Endothelial cell of umbilical vein (primary cell): ENCODE data around the gene PRKG1. TPM values are rescaled to one million over a fixed set of nuclear protein-coding genes. Genes with fewer than 3 reads are reported as not detected.

Experiments
- BruUV-seq: library from RNA; stranded (reverse); fragments of 400-500 nt; replicated peaks from 2 replicates; lab custom pipeline; 2021; lab: Mats Ljungman, UMichigan
- CTCF ChIA-PET: fragments of 300-600, 350-600 bp; sonication (Branson Sonifier 250); formaldehyde crosslinking; loops from one replicate; lab custom pipeline; 2021; ENCODE audit warnings: antibody characterized with exemption, inconsistent platforms; lab: Charles Lee
- POLR2A ChIA-PET: fragments of 300-600, 350-600 bp; sonication (Branson Sonifier 250); formaldehyde crosslinking; loops from one replicate; lab custom pipeline; 2021; ENCODE audit warnings: antibody characterized with exemption, inconsistent platforms; lab: Charles Lee
- DNase-seq: peaks from one replicate; pipeline ENCODE4 v3.0.0-alpha.2; 2011; ENCODE audit warnings: low read depth, low spot score
- FAIRE-seq: peaks from 2 replicates; lab custom pipeline; 2011; peaks lifted over from hg19 to GRCh38; lab: Jason Lieb, UNC
- H2AFZ ChIP-seq: 2 replicates; pipeline ENCODE4 v1.6.0; 2012; ENCODE audit warnings: low read depth, low read length, control low read depth, inconsistent platforms
- H3K27ac ChIP-seq: 2 replicates; pipeline ENCODE4 v1.5.1; 2011; ENCODE audit warnings: low read depth, mild to moderate bottlenecking, control low read depth, low read length, moderate library complexity; ENCODE audit not compliant: insufficient read depth
- H3K27me3 ChIP-seq, 2 experiments: 2 replicates each; pipeline versions ENCODE4 v1.6.0 to v1.6.1; 2011; ENCODE audit warnings: low read length in 2 of 2, mixed read lengths in 1 of 2; ENCODE audit not compliant: control insufficient read depth in 2 of 2, insufficient read depth in 2 of 2
- H3K36me3 ChIP-seq, 2 experiments: 2 replicates in 1 of 2; 3 replicates in 1 of 2; pipeline ENCODE4 v1.5.1; 2011; ENCODE audit warnings: low read length in 2 of 2, mild to moderate bottlenecking in 1 of 2, moderate library complexity in 1 of 2; ENCODE audit not compliant: control insufficient read depth in 2 of 2, insufficient read depth in 2 of 2; ENCODE audit errors: extremely low read depth in 1 of 2
- H3K4me1 ChIP-seq: 3 replicates; pipeline ENCODE4 v1.5.1; 2011; ENCODE audit warnings: mild to moderate bottlenecking, low read length; ENCODE audit not compliant: control insufficient read depth, insufficient read depth; ENCODE audit errors: extremely low read depth
- H3K4me2 ChIP-seq: 2 replicates; pipeline ENCODE4 v1.6.1; 2011; ENCODE audit warnings: low read length, control low read depth, mixed read lengths; ENCODE audit not compliant: insufficient read depth
- H3K4me3 ChIP-seq, 3 experiments: fragments of 200-600 bp in 1 of 3; sonication (generic), shearing (Covaris generic) in 1 of 3; replicated peaks in 1 of 3; 2 replicates each; pipeline ENCODE4 v1.5.1; 2011 to 2016; ENCODE audit warnings: control low read depth in 3 of 3, low read length in 3 of 3, mild to moderate bottlenecking in 2 of 3, inconsistent platforms in 1 of 3, low read depth in 1 of 3, moderate library complexity in 1 of 3; ENCODE audit not compliant: insufficient read depth in 1 of 3
- H3K79me2 ChIP-seq: 2 replicates; pipeline ENCODE4 v1.6.0; 2012; ENCODE audit warnings: low read length, inconsistent platforms; ENCODE audit not compliant: control insufficient read depth, insufficient read depth
- H3K9ac ChIP-seq: replicated peaks from 2 replicates; pipeline ENCODE3; 2011; ENCODE audit warnings: low read length, control low read depth; ENCODE audit not compliant: insufficient read depth; ENCODE audit errors: extremely low read depth
- H3K9me1 ChIP-seq: replicated peaks from 3 replicates; pipeline ENCODE4 v1.6.0; 2011; ENCODE audit warnings: mild to moderate bottlenecking, low read length; ENCODE audit not compliant: control insufficient read depth, insufficient read depth; ENCODE audit errors: extremely low read depth
- H3K9me3 ChIP-seq: replicated peaks from 2 replicates; pipeline ENCODE4 v1.5.1; 2012; ENCODE audit warnings: low read length, inconsistent platforms; ENCODE audit not compliant: control insufficient read depth, insufficient read depth
- H4K20me1 ChIP-seq: replicated peaks from 2 replicates; pipeline ENCODE3; 2011; ENCODE audit warnings: mild to moderate bottlenecking, low read length; ENCODE audit not compliant: control insufficient read depth, insufficient read depth; ENCODE audit errors: extremely low read depth
- CTCF ChIP-seq, 2 donors: IDR thresholded peaks; 1 replicate in 1 of 2; 2 replicates in 1 of 2; pipeline ENCODE4 v1.5.1; 2011; ENCODE audit warnings: low read length in 2 of 2, mild to moderate bottlenecking in 2 of 2, moderate library complexity in 2 of 2, control low read depth in 1 of 2, inconsistent platforms in 1 of 2, low read depth in 1 of 2; ENCODE audit not compliant: insufficient read depth in 1 of 2; ENCODE audit errors: extremely low read depth in 1 of 2
- FOS ChIP-seq: IDR thresholded peaks from 2 replicates; pipeline ENCODE4 v1.6.1; 2011; ENCODE audit warnings: mild to moderate bottlenecking, low read length, moderate library complexity, borderline replicate concordance; ENCODE audit not compliant: insufficient read depth
- GATA2 ChIP-seq: IDR thresholded peaks from 2 replicates; pipeline ENCODE4 v1.7.0; 2011; ENCODE audit warnings: low read depth, mild to moderate bottlenecking, moderate library complexity, mixed read lengths, low read length; ENCODE audit not compliant: insufficient read length, insufficient read depth
- JUN ChIP-seq: IDR thresholded peaks from 2 replicates; pipeline ENCODE4 v1.6.1; 2011; ENCODE audit warnings: borderline replicate concordance, low read depth; ENCODE audit not compliant: insufficient read length, insufficient read depth
- POLR2AphosphoS5 ChIP-seq: IDR thresholded peaks from 2 replicates; pipeline ENCODE4 v1.6.1; 2012; ENCODE audit warnings: low read depth, mild to moderate bottlenecking, control low read depth, low read length, moderate library complexity; ENCODE audit not compliant: insufficient read depth
- dilution Hi-C: fragments of 300-500 bp; cut with MboI; formaldehyde crosslinking; loops from one replicate; pipeline ENCODE4 v1.15.0; 2019; ENCODE audit warnings: low sequenced_read_pairs; ENCODE audit not compliant: extremely low pct_ligation_motif_present
- intact Hi-C: fragments of 100-400 bp; cut with micrococcal nuclease; formaldehyde crosslinking; loops from one replicate; pipeline ENCODE4 v1.10.0; 2022
- polyA plus RNA-seq, 4 experiments: library from polyadenylated mRNA; depleted of rRNA in 3 of 4; stranded (reverse) in 3 of 4; unstranded in 1 of 4; fragments of >200 nt; gene quantifications; 2 replicates each; pipeline versions ENCODE4 v1.2.1 to v1.2.3, GENCODE V29; 2011 to 2012; ENCODE audit warnings: missing spikeins in 1 of 4
- total RNA-seq: library from RNA; stranded (reverse); gene quantifications from 2 replicates; pipeline ENCODE4 v1.2.3, GENCODE V29; 2021

Gene PRKG1
- total and polyA plus RNA-seq, 2 donors (not counting 3 experiments of a cell fraction or from before 2014, with no cell fraction given) = 0.01 to 0.18 TPM

GRCh38 chr10:51297438-51297837 lies 223.2 kb downstream of the PRKG1 start:
- H3K4me2 ChIP-seq = no peak overlapping the region
- H3K9me1 ChIP-seq = no peaks in the 10 kb centered on the region
- no peaks in the 10 kb centered on the region for H3K79me2 ChIP-seq
- peak; percentile 27 for TF ChIP-seq JUN
- TF ChIP-seq CTCF (IDR thresholded peaks at IDR 0.05; ENCODE audit: extremely low read depth in 1 of 2, insufficient read depth in 1 of 2, low read depth in 1 of 2, low read length in 2 of 2) = no peak
- TF ChIP-seq POLR2AphosphoS5 = no peak
- TF ChIP-seq GATA2 = no peak
- no peak for TF ChIP-seq FOS
- DNase-seq (peak; percentile 7), FAIRE-seq (no peak)
- H3K4me1 ChIP-seq = no peaks in the 10 kb centered on the region
- no peaks in the 10 kb centered on the region for H4K20me1 ChIP-seq
- ChIA-PET CTCF (interaction anchor here (1.0 kb wide), 1 partner anchor 14 kb away, joined by 3 read pairs; no protein-coding TSS in a partner anchor), POLR2A (no interaction called here)
- intact Hi-C loops (no loop called here), dilution Hi-C loops (no loop called here)
- H3K9me3 ChIP-seq = no peaks in the 10 kb centered on the region
- H3K27me3 ChIP-seq = no peaks in the 10 kb centered on the region
- H3K36me3 ChIP-seq = no peaks in the 10 kb centered on the region
- BruUV-seq = no TSS peak
- no peak overlapping the region for H3K4me3 ChIP-seq
- H3K9ac ChIP-seq = no peak overlapping the region
- no peak overlapping the region for H2AFZ ChIP-seq
- H3K27ac ChIP-seq = no peak overlapping the region
